Measurements from ENCODE around the gene CORT.

DNA sequence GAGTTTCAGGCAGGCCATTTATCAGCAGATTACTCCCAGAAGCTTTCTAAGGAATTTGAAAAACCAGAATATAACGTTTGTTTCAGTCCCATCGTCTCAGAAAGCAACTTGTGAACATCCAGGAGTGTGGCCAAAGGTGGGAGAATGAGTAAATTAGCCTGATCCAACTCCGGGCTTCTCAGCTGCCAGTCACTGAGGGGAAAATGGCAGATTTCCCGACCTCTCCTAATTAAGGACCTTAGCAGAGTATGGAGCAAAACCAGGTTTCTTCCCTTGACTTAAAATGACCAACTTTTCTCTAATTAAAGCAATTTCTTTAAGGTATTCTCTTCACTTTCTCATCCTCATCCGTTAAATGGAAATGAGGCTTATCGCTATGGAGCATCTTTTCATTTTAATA is 1.0 kb downstream of the CORT start:
- TF ChIP-seq CTCF (IDR thresholded peaks at IDR 0.05) (no peak), POLR2A (IDR thresholded peaks at IDR 0.05) (no peak)
